Pancreas (tissue), 10 donors: ENCODE data around the gene PRKCB. TPM values are rescaled to one million over a fixed set of nuclear protein-coding genes. Genes with fewer than 3 reads are reported as not detected.

Experiments
- ATAC-seq, 4 donors: fragments of 200-7000 bp; cut with Tn5 transposase; one replicate each; pipeline versions ENCODE4 v1.8.0 to v1.9.1; 2020; ENCODE audit warnings: mild to moderate bottlenecking in 4 of 4, moderate library complexity in 4 of 4
- DNase-seq, 6 donors: peaks; one replicate each; pipeline ENCODE4 v3.0.0-alpha.2; 2020
- FAIRE-seq: peaks from 2 replicates; lab custom pipeline; 2012; peaks lifted over from hg19 to GRCh38; lab: Jason Lieb, UNC
- H3K27ac ChIP-seq, 4 donors: fragments of 200-600 bp; sonication (generic); 1 replicate in 3 of 4; 2 replicates in 1 of 4; pipeline versions ENCODE4 v1.5.0 to v1.8.0; 2020
- H3K27me3 ChIP-seq, 4 donors: fragments of 200-600 bp; one replicate each; pipeline ENCODE4 v1.8.0; 2021
- H3K36me3 ChIP-seq, 3 donors: fragments of 200-600 bp; sonication (generic) in 1 of 3; one replicate each; pipeline versions ENCODE4 v1.5.0 to v1.8.0; 2020 to 2021
- H3K4me1 ChIP-seq, 3 donors: fragments of 200-600 bp; one replicate each; pipeline ENCODE4 v1.8.0; 2021
- H3K4me3 ChIP-seq, 4 donors: fragments of 200-600 bp; sonication (generic) in 2 of 4; one replicate each; pipeline versions ENCODE4 v1.5.0 to v1.8.0; 2020 to 2021
- H3K9me3 ChIP-seq, 4 donors: fragments of 200-600 bp; one replicate each; pipeline ENCODE4 v1.8.0; 2021
- CTCF ChIP-seq, 4 donors: fragments of 200-600 bp; sonication (generic) in 3 of 4; IDR thresholded peaks; one replicate each; pipeline versions ENCODE4 v1.5.0 to v1.8.0; 2021; ENCODE audit warnings: antibody characterized with exemption in 4 of 4
- WGBS, 2 donors: extraction: QIAGEN DNeasy Blood & Tissue Kit; methylation state at CpG; one replicate each; pipeline ENCODE4 v1.1.7; 2013; 5-methylcytosine and 5-hydroxymethylcytosine counted together
- intact Hi-C, 3 donors: fragments of 100-400 bp; cut with DNase I; formaldehyde crosslinking; loops; one replicate each; pipeline versions ENCODE4 v1.11.1 to v1.14.2; 2022
- polyA plus RNA-seq, 2 donors: library from polyadenylated mRNA; stranded (reverse); fragments of 200-250 nt; gene quantifications; one replicate each; pipeline ENCODE4 v1.2.3, GENCODE V29; 2013
- total RNA-seq, 6 donors: library from RNA; stranded (reverse); fragmentation: NEBNext Ultra II Directional in 4 of 6; extraction: Animal tissue kit (Norgen Biotek cat#: 25700) in 4 of 6; gene quantifications; one replicate each; pipeline versions ENCODE4 v1.2.1 to v1.2.4, GENCODE V29; 2021 to 2023
- donor health status: healthy with polysubstance abuse.
- donor health status: DM: no; HTN: no; CAD: no; lungs with moderate emphysema.
- donor health status: DM: no; HTN: no; CAD: no.
- donor health status: control.
- donor health status: control.
- donor health status: Bipolar disorder and iron deficiency.
- donor health status: DM: yes; HTN: yes; CAD: no.
- donor health status: DM: no; HTN: no; CAD: no.
- donor health status: DM: no; HTN: no; CAD: no.
- donor health status: DM: yes; HTN: yes; CAD: no.

Gene PRKCB
- total RNA-seq, result 1 to 10 TPM in 3 of 6 donors, under 1 TPM in 3; 0.19 to 4.3 (median 1.0) TPM
- under 1 TPM; 0.19 to 0.30 TPM for polyA plus RNA-seq

GRCh38 chr16:23835390-23836077 is at the start of gene PRKCB:
Gene PRKCB (plus strand): TSS chr16:23835983.
- peak within 1 kb of the TSS in 1 of 4 donors; percentile 41 for H3K4me3 ChIP-seq
- no peaks in the 10 kb centered on the region for H3K4me1 ChIP-seq
- intact Hi-C loops, result no loop called here
- no peaks in the 10 kb centered on the region for H3K9me3 ChIP-seq
- no peak within 1 kb of the TSS for H3K27ac ChIP-seq
- H3K36me3 ChIP-seq, result no peaks in the 10 kb centered on the region
- DNase-seq, result peak in 5 of 6 donors; percentile 13 to 71 (median 49)
- 2 to 3% methylated on average over 40 to 63 of the region's 63 CpGs for WGBS, 2 donors
- FAIRE-seq, result no peak
- peaks cover 0 to 4% (median 0%) of the 10 kb centered on the region in 4 donors for H3K27me3 ChIP-seq
- TF ChIP-seq CTCF (IDR thresholded peaks at IDR 0.05), result no peak
- peak in 3 of 4 donors; percentile 68 to 95 (median 89) for ATAC-seq

- WGBS, 2 donors, result 23 to 25% methylated on average over 6 of the region's 6 CpGs
- TF ChIP-seq CTCF (IDR thresholded peaks at IDR 0.05), result no peak
- no peak for ATAC-seq
- FAIRE-seq, result no peak
- intact Hi-C loops, result no loop called here
- DNase-seq, result no peak
- H3K4me3 ChIP-seq, result no peak overlapping the region
- H3K36me3 ChIP-seq, result no peaks in the 10 kb centered on the region
- H3K27me3 ChIP-seq, result no peaks in the 10 kb centered on the region
- no peaks in the 10 kb centered on the region for H3K9me3 ChIP-seq
- no peaks in the 10 kb centered on the region for H3K4me1 ChIP-seq
- no peak overlapping the region for H3K27ac ChIP-seq
Measured at GRCh38 chr16:23786964-23787561, 48.7 kb upstream of the PRKCB start.

GRCh38 chr16:23788685-23789084 is 47.1 kb upstream of the PRKCB start:
- Histone ChIP-seq H3K36me3 (no peaks in the 10 kb centered on the region), H3K27ac (no peak overlapping the region), H3K9me3 (no peaks in the 10 kb centered on the region), H3K4me3 (no peak overlapping the region), H3K27me3 (no peaks in the 10 kb centered on the region), H3K4me1 (no peaks in the 10 kb centered on the region)
- DNase-seq (no peak), ATAC-seq (peak in 2 of 4 donors; percentile 23 to 36), FAIRE-seq (no peak)
- 43 to 44% methylated on average over 3 of the region's 3 CpGs for WGBS, 2 donors
- intact Hi-C loops, result no loop called here
- no peak for TF ChIP-seq CTCF (IDR thresholded peaks at IDR 0.05)

- Histone ChIP-seq H3K27me3 (no peaks in the 10 kb centered on the region), H3K4me3 (no peak overlapping the region), H3K9me3 (no peaks in the 10 kb centered on the region), H3K36me3 (no peaks in the 10 kb centered on the region), H3K4me1 (no peaks in the 10 kb centered on the region), H3K27ac (no peak overlapping the region)
- DNase-seq (no peak), ATAC-seq (no peak), FAIRE-seq (no peak)
- intact Hi-C loops, result no loop called here
- no peak for TF ChIP-seq CTCF (IDR thresholded peaks at IDR 0.05)
- WGBS, 2 donors, result 65 to 69% methylated on average over 6 of the region's 6 CpGs
Measured at GRCh38 chr16:23795378-23795777, 40.4 kb upstream of the PRKCB start.

- H3K27me3 ChIP-seq, result no peaks in the 10 kb centered on the region
- no peaks in the 10 kb centered on the region for H3K4me1 ChIP-seq
- intact Hi-C loops, result no loop called here
- no peak overlapping the region for H3K27ac ChIP-seq
- ATAC-seq, result no peak
- no peak overlapping the region for H3K4me3 ChIP-seq
- no peak for DNase-seq
- no peaks in the 10 kb centered on the region for H3K36me3 ChIP-seq
- no peak for FAIRE-seq
- H3K9me3 ChIP-seq, result no peaks in the 10 kb centered on the region
- WGBS, 2 donors, result 48 to 69% methylated on average over 2 of the region's 2 CpGs
- TF ChIP-seq CTCF (IDR thresholded peaks at IDR 0.05), result no peak
Measured at GRCh38 chr16:23796941-23797340, 38.8 kb upstream of the PRKCB start.
